ENCODE measurements around the gene PNPLA7. TPM values are rescaled to one million over a fixed set of nuclear protein-coding genes. Genes with fewer than 3 reads are reported as not detected.

PNPLA7 gene
- total and polyA plus RNA-seq, 4 donors = 0.79 to 8.9 (median 7.7) TPM

GRCh38 chr9:137531099-137531765 lies 19.0 kb downstream of the PNPLA7 start:
- TF ChIP-seq CTCF (IDR thresholded peaks at IDR 0.05; ENCODE audit: control extremely low read depth, extremely low read depth) = no peak
- H3K27ac ChIP-seq (ENCODE audit: low read depth in 1 of 2, low read length in 1 of 2) = no peak overlapping the region
- no peak for DNase-seq
- no peaks in the 10 kb centered on the region for H3K27me3 ChIP-seq (ENCODE audit: control insufficient read depth in 3 of 3, insufficient read depth in 3 of 3, low read length in 2 of 3)
- no peaks in the 10 kb centered on the region for H3K9me3 ChIP-seq (ENCODE audit: control insufficient read depth in 4 of 4, insufficient read depth in 3 of 4, low read length in 3 of 4)
- H3K9ac ChIP-seq (ENCODE audit: insufficient read depth in 1 of 2, low read length in 2 of 2) = no peak overlapping the region
- H3K4me1 ChIP-seq (ENCODE audit: control insufficient read depth in 5 of 5, insufficient read depth in 5 of 5, low read length in 5 of 5) = no peaks in the 10 kb centered on the region
- H3K4me3 ChIP-seq = no peak overlapping the region
- 62 to 69% methylated on average over 17 of the region's 17 CpGs for WGBS, 2 donors
- ATAC-seq (ENCODE audit: insufficient read depth, low FRiP score) = no peak
- no peaks in the 10 kb centered on the region for H3K36me3 ChIP-seq (ENCODE audit: control insufficient read depth in 4 of 4, insufficient read depth in 4 of 4, low read length in 4 of 4)

GRCh38 chr9:137530331-137530730 lies 19.9 kb downstream of the PNPLA7 start:
- no peaks in the 10 kb centered on the region for H3K4me1 ChIP-seq (ENCODE audit: control insufficient read depth in 5 of 5, insufficient read depth in 5 of 5, low read length in 5 of 5)
- H3K27me3 ChIP-seq (ENCODE audit: control insufficient read depth in 3 of 3, insufficient read depth in 3 of 3, low read length in 2 of 3) = no peaks in the 10 kb centered on the region
- no peak overlapping the region for H3K4me3 ChIP-seq
- WGBS, 2 donors = 64 to 73% methylated on average over 5 of the region's 5 CpGs
- DNase-seq = no peak
- no peaks in the 10 kb centered on the region for H3K9me3 ChIP-seq (ENCODE audit: control insufficient read depth in 4 of 4, insufficient read depth in 3 of 4, low read length in 3 of 4)
- no peaks in the 10 kb centered on the region for H3K36me3 ChIP-seq (ENCODE audit: control insufficient read depth in 4 of 4, insufficient read depth in 4 of 4, low read length in 4 of 4)
- no peak for ATAC-seq (ENCODE audit: insufficient read depth, low FRiP score)
- H3K9ac ChIP-seq (ENCODE audit: insufficient read depth in 1 of 2, low read length in 2 of 2) = no peak overlapping the region
- no peak overlapping the region for H3K27ac ChIP-seq (ENCODE audit: low read depth in 1 of 2, low read length in 1 of 2)
- no peak for TF ChIP-seq CTCF (IDR thresholded peaks at IDR 0.05; ENCODE audit: control extremely low read depth, extremely low read depth)

GRCh38 chr9:137524981-137525317 lies 25.3 kb downstream of the PNPLA7 start:
- WGBS, 2 donors = 81 to 91% methylated on average over 5 of the region's 5 CpGs

More at GRCh38 chr9:137524981-137525317, 25.3 kb downstream of the PNPLA7 start:
- TF ChIP-seq CTCF (IDR thresholded peaks at IDR 0.05; ENCODE audit: control extremely low read depth, extremely low read depth) = no peak
- no peaks in the 10 kb centered on the region for H3K27me3 ChIP-seq (ENCODE audit: control insufficient read depth in 3 of 3, insufficient read depth in 3 of 3, low read length in 2 of 3)
- H3K4me3 ChIP-seq = no peak overlapping the region
- ATAC-seq (ENCODE audit: insufficient read depth, low FRiP score) (no peak), DNase-seq (no peak)
- no peak overlapping the region for H3K27ac ChIP-seq (ENCODE audit: low read depth in 1 of 2, low read length in 1 of 2)
- H3K36me3 ChIP-seq (ENCODE audit: control insufficient read depth in 4 of 4, insufficient read depth in 4 of 4, low read length in 4 of 4) = no peaks in the 10 kb centered on the region
- no peak overlapping the region for H3K9ac ChIP-seq (ENCODE audit: insufficient read depth in 1 of 2, low read length in 2 of 2)
- H3K4me1 ChIP-seq (ENCODE audit: control insufficient read depth in 5 of 5, insufficient read depth in 5 of 5, low read length in 5 of 5) = no peaks in the 10 kb centered on the region
- no peaks in the 10 kb centered on the region for H3K9me3 ChIP-seq (ENCODE audit: control insufficient read depth in 4 of 4, insufficient read depth in 3 of 4, low read length in 3 of 4)

Measured in lung (tissue), 12 donors.